ENCODE measurements around the gene LTBR.

Gene LTBR

GRCh38 chr12:6386491-6386890 lies 2.5 kb downstream of the LTBR start:
- Histone ChIP-seq H3K4me1 (ENCODE audit: control insufficient read depth, insufficient read depth, low read length) (peaks cover 3% of the 10 kb centered on the region), H3K27ac (ENCODE audit: insufficient read depth, low read depth, low read length, poor library complexity, severe bottlenecking) (no peak overlapping the region), H3K9me3 (ENCODE audit: control insufficient read depth, low read length) (no peaks in the 10 kb centered on the region), H3K4me3 (ENCODE audit: insufficient read depth, low read depth, low read length) (no peak overlapping the region), H3K27me3 (ENCODE audit: control insufficient read depth, insufficient read depth, low read length, poor library complexity, severe bottlenecking) (peaks cover 17% of the 10 kb centered on the region), H3K36me3 (ENCODE audit: control insufficient read depth, insufficient read depth, low read length) (no peaks in the 10 kb centered on the region)
- 94% methylated on average over 1 of the region's 1 CpG; no CpG with 5 or more reads in 1 of the 2 experiments for WGBS, 2 experiments

GRCh38 chr12:6387541-6387940 lies 3.6 kb downstream of the LTBR start:
- H3K36me3 ChIP-seq (ENCODE audit: control insufficient read depth, insufficient read depth, low read length) = no peaks in the 10 kb centered on the region
- no peak overlapping the region for H3K4me3 ChIP-seq (ENCODE audit: insufficient read depth, low read depth, low read length)
- WGBS, 2 experiments = 73 to 79% methylated on average over 7 of the region's 7 CpGs
- H3K4me1 ChIP-seq (ENCODE audit: control insufficient read depth, insufficient read depth, low read length) = peaks cover 1% of the 10 kb centered on the region
- peaks cover 17% of the 10 kb centered on the region for H3K27me3 ChIP-seq (ENCODE audit: control insufficient read depth, insufficient read depth, low read length, poor library complexity, severe bottlenecking)
- H3K9me3 ChIP-seq (ENCODE audit: control insufficient read depth, low read length) = no peaks in the 10 kb centered on the region
- H3K27ac ChIP-seq (ENCODE audit: insufficient read depth, low read depth, low read length, poor library complexity, severe bottlenecking) = no peak overlapping the region

GRCh38 chr12:6390084-6390799 lies 6.3 kb downstream of the LTBR start:
- H3K27ac ChIP-seq (ENCODE audit: insufficient read depth, low read depth, low read length, poor library complexity, severe bottlenecking) = no peak overlapping the region
- no peaks in the 10 kb centered on the region for H3K27me3 ChIP-seq (ENCODE audit: control insufficient read depth, insufficient read depth, low read length, poor library complexity, severe bottlenecking)
- H3K4me1 ChIP-seq (ENCODE audit: control insufficient read depth, insufficient read depth, low read length) = no peaks in the 10 kb centered on the region
- H3K36me3 ChIP-seq (ENCODE audit: control insufficient read depth, insufficient read depth, low read length) = no peaks in the 10 kb centered on the region
- WGBS, 2 experiments = 89 to 90% methylated on average over 15 of the region's 15 CpGs
- H3K9me3 ChIP-seq (ENCODE audit: control insufficient read depth, low read length) = no peaks in the 10 kb centered on the region
- no peak overlapping the region for H3K4me3 ChIP-seq (ENCODE audit: insufficient read depth, low read depth, low read length)

DNA sequence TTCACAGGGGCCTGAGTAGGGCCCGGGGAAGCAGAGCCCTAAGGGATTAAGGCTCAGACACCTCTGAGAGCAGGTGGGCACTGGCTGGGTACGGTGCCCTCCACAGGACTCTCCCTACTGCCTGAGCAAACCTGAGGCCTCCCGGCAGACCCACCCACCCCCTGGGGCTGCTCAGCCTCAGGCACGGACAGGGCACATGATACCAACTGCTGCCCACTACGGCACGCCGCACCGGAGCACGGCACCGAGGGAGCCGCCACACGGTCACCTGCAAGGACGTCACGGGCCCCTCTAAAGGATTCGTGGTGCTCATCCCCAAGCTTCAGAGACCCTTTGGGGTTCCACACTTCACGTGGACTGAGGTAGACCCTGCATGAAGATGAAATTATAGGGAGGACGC lies 7.1 kb downstream of the LTBR start:
- H3K27ac ChIP-seq (ENCODE audit: insufficient read depth, low read depth, low read length, poor library complexity, severe bottlenecking) = no peak overlapping the region
- 89 to 92% methylated on average over 17 of the region's 17 CpGs for WGBS, 2 experiments
- no peaks in the 10 kb centered on the region for H3K9me3 ChIP-seq (ENCODE audit: control insufficient read depth, low read length)
- no peaks in the 10 kb centered on the region for H3K27me3 ChIP-seq (ENCODE audit: control insufficient read depth, insufficient read depth, low read length, poor library complexity, severe bottlenecking)
- no peak overlapping the region for H3K4me3 ChIP-seq (ENCODE audit: insufficient read depth, low read depth, low read length)
- no peaks in the 10 kb centered on the region for H3K36me3 ChIP-seq (ENCODE audit: control insufficient read depth, insufficient read depth, low read length)
- H3K4me1 ChIP-seq (ENCODE audit: control insufficient read depth, insufficient read depth, low read length) = no peaks in the 10 kb centered on the region

DNA sequence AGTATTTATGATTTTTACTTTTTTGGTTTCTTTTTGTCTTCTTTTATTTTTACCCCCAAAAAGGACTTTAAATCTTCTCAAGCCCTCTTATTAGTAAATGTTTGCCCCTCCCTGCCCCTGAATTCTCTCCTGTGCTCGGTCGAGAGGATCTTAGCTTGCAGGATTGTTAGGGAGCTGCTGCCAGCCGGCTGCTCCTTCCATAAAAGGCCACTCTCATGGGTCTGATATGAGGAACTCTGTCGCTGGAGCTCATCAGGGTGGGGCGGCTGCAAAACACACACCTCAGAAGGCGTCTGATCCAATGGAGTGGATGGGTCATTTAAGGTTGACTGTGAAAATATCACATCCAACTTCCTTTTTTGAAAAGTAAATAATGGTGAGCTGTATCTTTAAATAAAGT lies 8.5 kb downstream of the LTBR start:
- H3K27ac ChIP-seq (ENCODE audit: insufficient read depth, low read depth, low read length, poor library complexity, severe bottlenecking) = no peak overlapping the region
- no peak overlapping the region for H3K4me3 ChIP-seq (ENCODE audit: insufficient read depth, low read depth, low read length)
- no peaks in the 10 kb centered on the region for H3K4me1 ChIP-seq (ENCODE audit: control insufficient read depth, insufficient read depth, low read length)
- H3K36me3 ChIP-seq (ENCODE audit: control insufficient read depth, insufficient read depth, low read length) = no peaks in the 10 kb centered on the region
- no peaks in the 10 kb centered on the region for H3K27me3 ChIP-seq (ENCODE audit: control insufficient read depth, insufficient read depth, low read length, poor library complexity, severe bottlenecking)
- no peaks in the 10 kb centered on the region for H3K9me3 ChIP-seq (ENCODE audit: control insufficient read depth, low read length)
- 70 to 75% methylated on average over 6 of the region's 6 CpGs for WGBS, 2 experiments

GRCh38 chr12:6393109-6393508 lies 9.1 kb downstream of the LTBR start:
- H3K36me3 ChIP-seq (ENCODE audit: control insufficient read depth, insufficient read depth, low read length) = no peaks in the 10 kb centered on the region
- H3K9me3 ChIP-seq (ENCODE audit: control insufficient read depth, low read length) = no peaks in the 10 kb centered on the region
- WGBS, 2 experiments = 92 to 94% methylated on average over 7 of the region's 7 CpGs
- no peaks in the 10 kb centered on the region for H3K27me3 ChIP-seq (ENCODE audit: control insufficient read depth, insufficient read depth, low read length, poor library complexity, severe bottlenecking)
- no peak overlapping the region for H3K4me3 ChIP-seq (ENCODE audit: insufficient read depth, low read depth, low read length)
- H3K4me1 ChIP-seq (ENCODE audit: control insufficient read depth, insufficient read depth, low read length) = no peaks in the 10 kb centered on the region
- H3K27ac ChIP-seq (ENCODE audit: insufficient read depth, low read depth, low read length, poor library complexity, severe bottlenecking) = no peak overlapping the region

- Histone ChIP-seq H3K27ac (ENCODE audit: insufficient read depth, low read depth, low read length, poor library complexity, severe bottlenecking) (no peak overlapping the region), H3K4me3 (ENCODE audit: insufficient read depth, low read depth, low read length) (no peak overlapping the region), H3K27me3 (ENCODE audit: control insufficient read depth, insufficient read depth, low read length, poor library complexity, severe bottlenecking) (no peaks in the 10 kb centered on the region), H3K9me3 (ENCODE audit: control insufficient read depth, low read length) (no peaks in the 10 kb centered on the region), H3K36me3 (ENCODE audit: control insufficient read depth, insufficient read depth, low read length) (no peaks in the 10 kb centered on the region), H3K4me1 (ENCODE audit: control insufficient read depth, insufficient read depth, low read length) (no peaks in the 10 kb centered on the region)
- WGBS, 2 experiments = 93 to 98% methylated on average over 8 of the region's 8 CpGs
These were observed 10.4 kb downstream of the LTBR start for GRCh38 chr12:6394398-6394797.

- Histone ChIP-seq H3K27me3 (ENCODE audit: control insufficient read depth, insufficient read depth, low read length, poor library complexity, severe bottlenecking) (no peaks in the 10 kb centered on the region), H3K4me1 (ENCODE audit: control insufficient read depth, insufficient read depth, low read length) (no peaks in the 10 kb centered on the region), H3K9me3 (ENCODE audit: control insufficient read depth, low read length) (no peaks in the 10 kb centered on the region), H3K27ac (ENCODE audit: insufficient read depth, low read depth, low read length, poor library complexity, severe bottlenecking) (no peak overlapping the region), H3K36me3 (ENCODE audit: control insufficient read depth, insufficient read depth, low read length) (no peaks in the 10 kb centered on the region), H3K4me3 (ENCODE audit: insufficient read depth, low read depth, low read length) (no peak overlapping the region)
- 62 to 63% methylated on average over 2 of the region's 2 CpGs for WGBS, 2 experiments
These were observed 12.1 kb downstream of the LTBR start for GRCh38 chr12:6396031-6396430.

GRCh38 chr12:6399884-6400644 lies 16.1 kb downstream of the LTBR start:
- 92 to 94% methylated on average over 5 to 6 of the region's 7 CpGs for whole genome bisulfite sequencing, 2 experiments
- H3K4me1 ChIP-seq (ENCODE audit: control insufficient read depth, insufficient read depth, low read length) = no peaks in the 10 kb centered on the region
- no peak overlapping the region for H3K4me3 ChIP-seq (ENCODE audit: insufficient read depth, low read depth, low read length)
- no peaks in the 10 kb centered on the region for H3K36me3 ChIP-seq (ENCODE audit: control insufficient read depth, insufficient read depth, low read length)
- H3K27ac ChIP-seq (ENCODE audit: insufficient read depth, low read depth, low read length, poor library complexity, severe bottlenecking) = no peak overlapping the region
- no peaks in the 10 kb centered on the region for H3K27me3 ChIP-seq (ENCODE audit: control insufficient read depth, insufficient read depth, low read length, poor library complexity, severe bottlenecking)
- H3K9me3 ChIP-seq (ENCODE audit: control insufficient read depth, low read length) = no peaks in the 10 kb centered on the region

DNA sequence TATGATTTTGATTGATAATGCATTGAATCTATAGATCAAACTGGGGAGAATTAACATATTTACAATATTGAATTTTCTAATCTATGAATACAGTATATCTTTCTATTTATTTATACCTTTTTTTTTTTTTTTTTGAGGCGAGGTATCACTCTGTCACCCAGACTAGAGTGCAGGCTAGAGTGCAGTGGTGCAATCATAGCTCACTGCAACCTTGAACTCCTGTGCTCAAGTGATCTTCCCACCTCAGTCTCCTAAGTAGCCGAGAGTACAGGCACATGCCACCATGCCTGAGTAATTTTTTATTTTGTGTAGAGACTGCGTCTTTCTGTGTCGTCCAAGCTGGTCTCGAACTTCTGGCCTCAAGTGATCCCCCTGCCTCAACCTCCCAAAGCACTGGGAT lies 20.4 kb downstream of the LTBR start:
- WGBS, 2 experiments = 90 to 94% methylated on average over 5 of the region's 5 CpGs
- Histone ChIP-seq H3K36me3 (ENCODE audit: control insufficient read depth, insufficient read depth, low read length) (no peaks in the 10 kb centered on the region), H3K9me3 (ENCODE audit: control insufficient read depth, low read length) (no peaks in the 10 kb centered on the region), H3K27ac (ENCODE audit: insufficient read depth, low read depth, low read length, poor library complexity, severe bottlenecking) (no peak overlapping the region), H3K4me3 (ENCODE audit: insufficient read depth, low read depth, low read length) (no peak overlapping the region), H3K4me1 (ENCODE audit: control insufficient read depth, insufficient read depth, low read length) (no peaks in the 10 kb centered on the region), H3K27me3 (ENCODE audit: control insufficient read depth, insufficient read depth, low read length, poor library complexity, severe bottlenecking) (no peaks in the 10 kb centered on the region)
